Esophagus (tissue), 2 donors: ENCODE results near the gene ERF. TPM values are rescaled to one million over a fixed set of nuclear protein-coding genes. Genes with fewer than 3 reads are reported as not detected.

Source experiments
- H3K27ac ChIP-seq, 2 donors: one replicate each; pipeline ENCODE4 v1.5.1; 2013; ENCODE audit warnings: low read depth in 2 of 2, mild to moderate bottlenecking in 2 of 2, inconsistent platforms in 1 of 2, low read length in 1 of 2, moderate library complexity in 1 of 2
- H3K27me3 ChIP-seq, 2 donors: one replicate each; pipeline ENCODE4 v1.6.1; 2013; ENCODE audit warnings: low read length in 2 of 2, control low read depth in 1 of 2, mild to moderate bottlenecking in 1 of 2; ENCODE audit not compliant: insufficient read depth in 2 of 2, control insufficient read depth in 1 of 2
- H3K36me3 ChIP-seq, 2 donors: one replicate each; pipeline ENCODE4 v1.6.1; 2013; ENCODE audit warnings: low read length in 1 of 2; ENCODE audit not compliant: control insufficient read depth in 2 of 2, insufficient read depth in 2 of 2
- H3K4me1 ChIP-seq, 2 donors: one replicate each; pipeline ENCODE4 v1.6.1; 2013; ENCODE audit warnings: low read length in 1 of 2; ENCODE audit not compliant: control insufficient read depth in 2 of 2, insufficient read depth in 2 of 2
- H3K4me3 ChIP-seq, 2 donors: one replicate each; pipeline ENCODE4 v1.5.1; 2013; ENCODE audit warnings: low read length in 2 of 2, mild to moderate bottlenecking in 2 of 2, low read depth in 1 of 2, moderate library complexity in 1 of 2
- H3K9me3 ChIP-seq, 2 donors: one replicate each; pipeline ENCODE4 v1.6.1; 2013; ENCODE audit warnings: mild to moderate bottlenecking in 2 of 2, low read depth in 1 of 2, low read length in 1 of 2, moderate library complexity in 1 of 2; ENCODE audit not compliant: control insufficient read depth in 2 of 2, insufficient read depth in 1 of 2
- WGBS, 2 donors: extraction: QIAGEN DNeasy Blood & Tissue Kit; methylation state at CpG; one replicate each; pipeline ENCODE4 v1.1.7; 2013; 5-methylcytosine and 5-hydroxymethylcytosine counted together
- polyA plus RNA-seq, 2 donors: library from polyadenylated mRNA; stranded (reverse); fragments of 200-250 nt; gene quantifications; one replicate each; pipeline ENCODE4 v1.2.3, GENCODE V29; 2013
- donor health status: healthy with polysubstance abuse.
- donor health status: Bipolar disorder and iron deficiency.

ERF gene
- polyA plus RNA-seq, 2 donors: 19.5 to 29.6 TPM

- peak overlapping the region; percentile 97 to 98 for H3K27ac ChIP-seq
- H3K9me3 ChIP-seq: no peaks in the 10 kb centered on the region
- H3K36me3 ChIP-seq: peaks cover 0 to under 1% of the 10 kb centered on the region in 2 donors
- no peaks in the 10 kb centered on the region for H3K27me3 ChIP-seq
- peaks cover 13 to 60% of the 10 kb centered on the region in 2 donors for H3K4me1 ChIP-seq
- 24 to 27% methylated on average over 7 of the region's 7 CpGs for whole genome bisulfite sequencing, 2 donors
- H3K4me3 ChIP-seq: no peak overlapping the region
Observed at GRCh38 chr19:42281827-42282762, 27.2 kb upstream of the ERF start.

GRCh38 chr19:42281146-42281826 is 26.4 kb upstream of the ERF start:
- Histone ChIP-seq H3K27ac (peak overlapping the region; percentile 97 to 98), H3K36me3 (peaks cover 0 to 2% of the 10 kb centered on the region in 2 donors), H3K9me3 (no peaks in the 10 kb centered on the region), H3K4me3 (peak overlapping the region in 1 of 2 donors; percentile 60), H3K27me3 (no peaks in the 10 kb centered on the region), H3K4me1 (peaks cover 13 to 64% of the 10 kb centered on the region in 2 donors)
- 5 to 21% methylated on average over 24 to 25 of the region's 25 CpGs for WGBS, 2 donors

GRCh38 chr19:42280815-42281145 is 25.9 kb upstream of the ERF start:
- Histone ChIP-seq H3K4me3 (peak overlapping the region; percentile 60 to 63), H3K27ac (peak overlapping the region; percentile 97 to 98), H3K27me3 (no peaks in the 10 kb centered on the region), H3K4me1 (peaks cover 10 to 59% of the 10 kb centered on the region in 2 donors), H3K36me3 (peaks cover 0 to 3% of the 10 kb centered on the region in 2 donors), H3K9me3 (no peaks in the 10 kb centered on the region)
- WGBS, 2 donors: 0 to 3% methylated on average over 16 to 20 of the region's 20 CpGs

GRCh38 chr19:42279902-42280814 is 25.2 kb upstream of the ERF start:
- Histone ChIP-seq H3K27ac (peak overlapping the region; percentile 97 to 98), H3K4me1 (peaks cover 10 to 56% of the 10 kb centered on the region in 2 donors), H3K36me3 (peaks cover 0 to 5% of the 10 kb centered on the region in 2 donors), H3K27me3 (no peaks in the 10 kb centered on the region), H3K9me3 (no peaks in the 10 kb centered on the region), H3K4me3 (peak overlapping the region; percentile 60 to 63)
- WGBS, 2 donors: 0% methylated on average over 62 to 89 of the region's 89 CpGs

GRCh38 chr19:42279155-42279901 is 24.4 kb upstream of the ERF start:
- 9 to 13% methylated on average over 6 of the region's 6 CpGs for WGBS, 2 donors
- no peaks in the 10 kb centered on the region for H3K27me3 ChIP-seq
- H3K4me3 ChIP-seq: peak overlapping the region; percentile 60 to 63
- peaks cover 10 to 55% of the 10 kb centered on the region in 2 donors for H3K4me1 ChIP-seq
- H3K27ac ChIP-seq: peak overlapping the region; percentile 97 to 98
- peaks cover 0 to 10% of the 10 kb centered on the region in 2 donors for H3K36me3 ChIP-seq
- no peaks in the 10 kb centered on the region for H3K9me3 ChIP-seq

- H3K4me1 ChIP-seq: peaks cover 10 to 57% of the 10 kb centered on the region in 2 donors
- no peaks in the 10 kb centered on the region for H3K27me3 ChIP-seq
- H3K9me3 ChIP-seq: no peaks in the 10 kb centered on the region
- H3K27ac ChIP-seq: peak overlapping the region; percentile 86 to 98
- WGBS, 2 donors: 47 to 70% methylated on average over 5 of the region's 5 CpGs
- peaks cover 0 to 18% of the 10 kb centered on the region in 2 donors for H3K36me3 ChIP-seq
- H3K4me3 ChIP-seq: no peak overlapping the region
Observed at GRCh38 chr19:42278452-42279154, 23.7 kb upstream of the ERF start.

GRCh38 chr19:42277821-42278451 is 23.0 kb upstream of the ERF start:
- H3K27ac ChIP-seq: peak overlapping the region; percentile 86 to 98
- no peaks in the 10 kb centered on the region for H3K9me3 ChIP-seq
- H3K4me1 ChIP-seq: peaks cover 10 to 54% of the 10 kb centered on the region in 2 donors
- H3K4me3 ChIP-seq: no peak overlapping the region
- H3K27me3 ChIP-seq: no peaks in the 10 kb centered on the region
- H3K36me3 ChIP-seq: peaks cover 0 to 24% of the 10 kb centered on the region in 2 donors
- 25 to 52% methylated on average over 10 of the region's 10 CpGs for WGBS, 2 donors

- Histone ChIP-seq H3K4me3 (no peak overlapping the region), H3K9me3 (no peaks in the 10 kb centered on the region), H3K4me1 (peaks cover 8 to 45% of the 10 kb centered on the region in 2 donors), H3K27me3 (no peaks in the 10 kb centered on the region), H3K27ac (peak overlapping the region; percentile 4 to 44), H3K36me3 (peaks cover 0 to 35% of the 10 kb centered on the region in 2 donors)
- 42 to 50% methylated on average over 4 of the region's 4 CpGs for WGBS, 2 donors
Observed at GRCh38 chr19:42276821-42277220, 21.9 kb upstream of the ERF start.
